GM21825 (cell line): Measurements from ENCODE around the gene CASD1.

ENCODE experiments used
- ATAC-seq: cut with Tn5 transposase; IDR thresholded peaks from one replicate; pipeline ENCODE4 v1.9.1; 2021; ENCODE audit warnings: mild to moderate bottlenecking, moderate library complexity; ENCODE audit not compliant: unreplicated experiment

CASD1 gene

DNA sequence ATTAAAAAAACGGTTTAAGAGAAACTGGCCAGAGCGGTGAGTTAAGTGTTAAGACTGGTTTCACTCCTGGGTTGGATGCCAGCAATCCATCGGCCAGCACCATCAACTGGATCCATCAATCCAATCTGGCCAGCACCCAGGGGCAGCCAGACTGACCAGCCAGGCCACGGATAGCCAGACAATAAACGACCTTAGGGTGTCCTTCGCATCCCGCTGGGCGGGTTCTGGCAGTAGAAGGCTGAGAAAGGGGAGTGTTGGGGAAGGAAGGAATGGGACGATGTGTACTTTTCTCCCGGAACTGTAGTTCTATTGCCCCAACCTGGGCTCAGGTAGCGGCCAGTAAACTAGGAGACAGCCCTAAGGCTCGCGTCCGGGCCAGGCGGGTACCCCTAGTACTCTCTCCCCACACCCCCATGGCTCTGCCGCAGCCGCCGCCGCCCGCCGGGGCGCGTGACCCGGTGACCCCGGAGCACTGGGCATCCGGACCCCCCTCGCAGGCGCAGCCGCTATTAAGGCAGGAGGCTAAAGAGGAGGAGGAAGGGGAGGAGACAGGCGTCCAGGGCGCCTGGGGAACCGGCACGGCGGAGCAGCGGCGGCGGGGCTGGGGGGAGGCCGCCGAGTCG, at the start of gene CASD1:
TSS of gene CASD1 (plus strand) at position 546 of the 623 bp plus-strand sequence. CDS start 276 bp downstream, outside the sequence.
- peak; percentile 45 for ATAC-seq

DNA sequence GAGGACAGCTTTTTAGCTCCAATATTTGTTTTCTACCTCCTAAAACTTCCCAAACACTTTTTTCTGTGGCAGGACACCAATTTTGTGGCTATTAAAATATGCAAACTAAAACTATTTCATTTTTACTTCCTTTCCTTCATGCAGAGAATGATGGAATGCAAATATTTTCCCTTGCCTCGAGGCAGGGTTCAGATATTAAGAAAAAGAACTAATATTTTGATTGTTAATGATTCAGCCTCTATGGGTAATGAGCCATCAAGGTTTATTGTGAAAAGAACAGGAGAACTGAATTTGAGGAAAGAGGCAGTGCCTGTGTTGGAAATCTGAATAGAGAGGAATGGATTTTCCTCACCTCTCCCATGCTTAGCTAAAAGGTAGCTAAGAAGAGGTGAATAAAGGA, 43.1 kb upstream of the CASD1 start:
- ATAC-seq = no peak

DNA sequence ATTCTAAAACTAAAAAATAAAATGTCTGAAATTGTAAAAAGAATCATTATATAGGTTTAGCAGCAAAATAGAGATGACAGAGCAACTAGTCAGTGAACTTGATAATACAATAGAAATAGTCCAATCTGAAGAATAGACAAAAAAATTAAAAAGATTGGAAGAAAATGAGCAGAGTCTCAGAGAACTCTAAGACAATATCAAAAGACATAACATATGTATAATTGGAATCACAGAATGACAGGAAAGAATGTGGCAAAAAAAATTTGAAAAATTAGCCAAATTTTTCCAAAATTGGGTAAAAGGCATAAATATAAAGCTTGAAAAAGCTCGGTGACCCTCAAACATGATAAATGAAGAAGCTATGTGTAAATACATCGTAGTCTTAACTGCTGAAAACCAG, 38.0 kb upstream of the CASD1 start:
- no peak for ATAC-seq

DNA sequence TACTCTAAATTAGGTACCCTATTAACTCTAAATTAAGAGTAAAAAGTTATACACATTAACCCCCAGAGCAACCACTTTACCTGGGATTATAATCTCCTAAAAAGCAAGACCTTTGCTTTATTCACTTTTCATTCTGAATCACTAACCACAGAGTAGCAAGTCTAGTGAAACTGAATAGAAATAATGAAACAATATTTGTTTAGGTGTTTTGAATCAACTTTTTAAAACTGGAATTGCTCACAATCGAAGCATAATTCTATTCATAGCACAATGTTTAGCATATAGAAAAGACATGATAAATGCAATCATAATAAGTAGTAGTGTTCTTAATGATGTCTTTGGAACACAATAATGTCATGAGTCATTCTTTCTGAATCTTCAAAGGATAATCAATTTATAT, 37.0 kb upstream of the CASD1 start:
- ATAC-seq = no peak

DNA sequence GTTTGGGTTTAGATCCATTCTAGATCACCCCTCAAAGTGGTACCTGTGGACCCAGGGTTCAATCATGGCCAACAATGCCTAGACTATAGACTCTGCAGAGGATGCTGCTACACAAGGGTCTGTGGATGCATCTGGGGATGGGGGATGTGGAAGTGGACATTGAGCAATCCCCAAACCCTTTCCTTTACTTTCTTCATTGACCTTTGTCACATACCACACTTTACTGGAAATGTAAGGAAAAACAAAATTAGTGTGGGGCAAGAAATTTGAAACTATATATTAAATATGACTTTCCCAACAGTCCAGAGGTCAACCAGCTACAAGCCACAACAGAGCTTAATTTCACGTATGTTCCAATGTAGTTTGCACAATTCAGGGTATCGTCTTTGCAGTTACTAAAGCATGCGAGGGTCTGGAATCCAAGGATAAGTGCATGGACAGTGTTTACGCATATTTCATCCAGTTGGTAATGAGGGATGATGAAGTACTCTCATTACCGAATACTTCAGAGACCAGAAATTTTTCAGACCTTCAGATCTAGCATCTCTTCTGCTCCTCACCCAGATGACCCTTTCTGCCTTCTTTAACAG, 33.3 kb upstream of the CASD1 start:
- no peak for ATAC-seq

DNA sequence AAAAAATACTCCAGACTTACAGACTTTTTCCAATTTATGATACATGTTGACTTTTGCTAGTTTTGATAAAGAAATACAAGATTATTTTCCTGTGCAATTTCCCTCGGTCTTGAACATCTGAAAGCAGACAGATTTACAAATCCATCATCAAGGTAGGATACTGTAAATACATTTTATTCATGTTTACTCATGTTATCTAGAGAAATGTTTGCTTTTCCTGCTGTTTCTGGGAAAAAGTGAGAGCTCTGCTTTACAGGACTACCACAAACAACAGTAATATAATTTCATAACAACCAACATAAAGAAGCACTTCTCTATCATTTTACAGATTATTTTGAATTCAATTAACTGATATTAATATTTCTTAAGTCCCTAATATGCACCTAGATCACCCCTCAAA, 31.7 kb upstream of the CASD1 start:
- no peak for ATAC-seq

DNA sequence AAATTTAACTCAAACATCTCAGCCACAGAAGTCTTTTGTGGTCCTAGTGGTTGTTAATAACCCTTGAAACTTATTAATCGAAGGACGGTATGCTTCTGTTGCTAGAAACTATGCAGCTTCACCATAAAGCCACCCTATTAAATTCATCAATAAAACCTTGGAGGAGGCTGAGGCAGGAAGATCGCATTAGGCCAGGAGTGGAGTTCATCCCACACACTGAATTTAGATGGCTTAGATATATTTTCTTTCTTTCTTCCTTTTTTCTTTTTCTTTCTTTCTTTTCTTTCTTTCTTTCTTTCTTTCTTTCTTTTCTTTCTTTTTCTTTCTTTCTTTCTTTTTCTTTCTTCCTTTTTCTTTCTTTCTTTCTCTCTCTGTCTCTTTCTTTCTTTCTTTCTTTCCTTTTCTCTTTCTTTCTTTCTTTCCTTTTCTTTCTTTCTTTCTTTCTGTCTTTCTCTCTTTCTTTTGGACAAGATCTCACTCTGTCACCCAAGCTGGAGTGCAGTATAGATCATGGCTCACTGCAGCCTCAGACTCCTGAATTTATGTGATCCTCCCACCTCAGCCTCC, 30.9 kb upstream of the CASD1 start:
- no peak for ATAC-seq

DNA sequence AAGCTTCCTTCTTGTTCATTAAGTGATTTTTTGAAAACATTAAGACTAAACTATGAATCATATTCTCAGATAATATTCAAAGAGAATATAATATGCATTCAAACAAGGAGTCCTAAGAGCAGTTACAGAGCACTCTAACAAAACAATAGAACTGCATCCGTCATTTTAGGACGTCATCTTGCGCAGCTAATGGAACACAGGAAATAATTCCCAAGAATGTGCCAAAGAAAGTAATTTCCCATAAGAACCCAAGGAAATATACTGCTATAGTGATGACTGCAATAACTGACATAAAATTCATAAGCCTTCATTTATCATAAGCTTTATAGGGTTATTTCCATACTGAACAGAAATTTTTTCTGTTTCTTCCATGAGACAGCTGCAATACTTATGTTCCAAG, 28.3 kb upstream of the CASD1 start:
- ATAC-seq = no peak

DNA sequence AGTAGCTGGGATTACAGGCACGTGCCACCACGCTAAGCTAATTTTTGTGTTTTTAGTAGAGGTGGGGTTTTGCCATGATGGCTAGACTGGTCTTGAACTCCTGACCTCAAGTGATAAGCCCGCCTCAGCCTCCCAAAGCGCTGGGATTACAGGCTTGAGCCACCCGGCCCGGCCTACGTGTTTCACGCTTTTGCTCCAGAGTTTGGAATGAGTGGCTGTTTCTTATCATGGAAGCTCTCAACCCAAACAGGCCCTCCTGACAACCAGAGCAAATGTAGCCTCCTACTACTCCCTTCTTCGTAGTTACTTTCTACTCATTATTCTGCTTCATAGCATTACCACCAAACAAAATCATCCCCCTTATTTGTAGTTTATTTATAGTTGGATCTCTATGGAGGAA, 26.8 kb upstream of the CASD1 start:
- ATAC-seq = no peak

DNA sequence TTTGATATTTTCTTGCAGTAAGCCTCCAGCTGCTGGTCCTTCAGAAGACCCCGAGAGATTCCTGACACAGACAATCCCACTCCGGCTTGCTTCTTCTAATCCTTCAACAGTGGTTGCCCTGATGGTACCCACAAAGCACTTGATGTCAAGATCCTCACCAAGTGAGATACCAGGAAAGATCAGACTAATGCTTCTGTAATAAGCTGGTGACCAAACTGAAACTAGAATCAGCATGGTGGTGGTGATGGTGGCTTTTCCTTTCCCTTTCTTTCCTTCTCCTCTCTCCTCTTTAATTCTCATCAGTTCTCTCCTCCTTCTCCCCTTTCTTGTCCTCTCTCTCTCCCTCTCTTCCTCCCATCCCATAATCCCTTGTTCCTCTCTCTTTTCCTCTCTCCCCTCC, 25.8 kb upstream of the CASD1 start:
- no peak for ATAC-seq

DNA sequence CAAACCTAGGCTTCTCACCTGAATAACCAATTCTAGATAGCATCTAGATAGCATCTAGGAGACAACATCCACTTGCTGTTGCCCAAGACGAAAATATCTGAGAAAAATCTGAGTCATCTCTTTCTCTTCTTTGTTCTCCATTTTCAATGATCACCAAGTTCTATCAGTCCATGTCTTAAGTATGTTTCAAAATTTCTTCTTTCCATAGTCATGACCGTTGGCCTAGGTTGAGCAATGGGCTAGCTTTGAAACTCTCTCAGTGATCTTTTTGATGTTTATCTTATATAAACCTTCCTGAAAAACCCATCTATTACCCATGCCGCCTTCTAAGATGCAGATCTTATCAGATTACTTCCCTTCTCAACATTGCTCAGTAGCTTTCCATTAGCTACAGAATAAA, 23.4 kb upstream of the CASD1 start:
- no peak for ATAC-seq

DNA sequence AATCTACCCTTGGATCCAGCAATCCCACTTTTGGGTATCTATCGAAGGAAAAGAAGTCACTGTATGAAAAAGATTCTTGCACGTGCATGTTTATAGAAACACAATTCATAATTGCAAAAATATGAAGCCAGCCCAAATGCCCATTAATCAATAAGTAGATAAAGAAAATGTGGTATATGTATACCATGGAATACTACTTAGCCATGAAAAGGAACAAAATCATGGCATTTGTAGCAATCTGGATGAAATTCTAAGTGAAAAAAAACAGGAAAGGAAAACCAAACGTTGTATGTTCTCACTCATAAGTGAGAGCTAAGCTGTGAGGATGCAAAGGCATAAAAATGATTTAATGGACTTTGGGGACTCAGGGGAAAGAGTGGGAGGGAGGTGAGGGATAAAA, 18.2 kb upstream of the CASD1 start:
- ATAC-seq = no peak

DNA sequence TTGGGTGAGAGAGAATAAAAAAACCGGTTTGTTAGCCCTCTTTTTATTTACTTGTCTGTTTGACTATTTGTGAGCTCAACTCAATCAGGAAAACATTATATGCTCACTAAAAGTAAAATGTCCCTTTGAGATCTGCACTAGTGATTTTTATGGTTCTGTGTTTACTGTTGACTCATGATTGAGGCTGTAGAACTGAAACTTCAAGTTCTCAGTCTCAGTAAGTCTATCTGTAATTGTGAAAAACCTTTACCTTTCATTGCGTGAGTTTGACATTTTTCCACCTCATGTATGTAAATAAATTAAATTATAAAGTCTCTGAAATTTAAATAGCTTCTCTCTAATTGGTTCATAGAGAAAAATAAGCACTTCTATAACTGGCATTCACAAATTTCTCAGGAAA, 17.0 kb upstream of the CASD1 start:
- peak; percentile 99 for ATAC-seq

DNA sequence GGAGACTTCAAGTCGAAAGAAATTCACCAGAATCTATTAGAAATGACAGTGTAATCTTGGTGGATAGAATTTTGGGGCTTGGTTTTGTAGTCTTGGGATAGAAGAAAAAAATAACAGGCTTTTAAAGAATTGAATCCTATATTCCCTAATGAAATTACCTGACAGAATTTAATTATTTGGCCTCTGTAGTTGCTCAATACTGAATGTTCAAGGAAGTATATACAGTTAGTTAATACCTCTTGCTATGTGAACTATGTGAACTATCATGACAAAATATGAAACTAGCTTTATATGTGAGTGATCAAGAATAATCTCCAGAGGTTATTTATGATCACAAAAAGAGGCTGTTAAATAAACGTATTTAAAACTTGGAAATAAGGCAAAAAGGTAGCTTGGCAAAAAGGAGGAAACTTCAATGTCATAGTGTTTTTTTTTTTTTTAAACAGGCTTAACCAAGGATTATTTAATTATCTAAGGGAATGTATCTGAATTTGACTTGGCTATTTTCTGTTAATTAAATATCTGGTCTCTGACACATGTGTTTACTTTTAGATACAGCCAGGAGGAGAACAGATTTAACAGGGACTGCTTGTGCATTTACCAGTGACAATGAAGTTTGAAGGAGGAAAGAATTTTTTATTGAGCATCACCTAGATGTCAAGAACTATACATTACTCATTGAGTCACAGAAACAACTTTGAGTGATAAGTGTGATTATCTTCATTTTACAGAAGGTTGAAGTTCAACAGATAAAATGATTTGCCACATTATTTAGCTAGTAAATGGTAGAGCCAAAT, 11.5 kb upstream of the CASD1 start:
- ATAC-seq = no peak

DNA sequence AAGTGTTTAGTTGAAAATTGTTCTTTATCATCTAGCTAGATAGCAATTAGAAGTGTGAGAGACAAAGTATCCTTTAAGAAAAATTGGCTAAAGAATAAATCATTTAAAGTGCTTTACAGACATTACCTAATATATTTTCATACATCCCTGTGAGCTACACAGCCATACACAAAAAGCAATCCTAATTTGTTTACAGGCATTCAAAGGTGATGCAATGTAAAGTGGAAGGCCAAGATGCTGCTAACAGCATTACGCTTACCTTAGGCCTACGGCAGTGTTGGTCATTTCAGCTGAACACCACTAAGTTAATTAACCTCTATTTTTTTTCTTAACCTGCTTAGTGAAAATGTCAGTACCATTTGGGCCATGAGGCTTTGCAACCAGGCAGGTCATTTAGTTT, 10.7 kb upstream of the CASD1 start:
- ATAC-seq = no peak

DNA sequence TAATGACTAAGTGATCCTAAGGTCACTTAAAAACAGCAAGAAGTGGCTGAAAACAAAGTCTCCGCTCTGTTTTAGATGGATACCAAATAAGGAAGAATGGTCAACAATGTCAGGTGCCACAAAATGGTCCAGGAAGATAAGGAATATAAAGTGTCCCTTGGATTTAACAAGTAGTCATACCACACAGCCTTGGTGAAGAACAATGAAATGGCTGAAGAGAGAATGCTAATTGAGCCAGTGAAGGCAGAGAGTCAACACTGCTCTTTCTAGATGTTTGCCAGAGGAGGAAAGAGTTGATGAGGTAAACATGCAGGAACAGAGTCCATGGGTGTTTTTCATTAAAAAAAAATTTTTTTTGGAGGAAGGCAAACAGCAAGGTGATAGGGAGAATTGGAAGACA, 2.1 kb upstream of the CASD1 start:
- no peak for ATAC-seq

DNA sequence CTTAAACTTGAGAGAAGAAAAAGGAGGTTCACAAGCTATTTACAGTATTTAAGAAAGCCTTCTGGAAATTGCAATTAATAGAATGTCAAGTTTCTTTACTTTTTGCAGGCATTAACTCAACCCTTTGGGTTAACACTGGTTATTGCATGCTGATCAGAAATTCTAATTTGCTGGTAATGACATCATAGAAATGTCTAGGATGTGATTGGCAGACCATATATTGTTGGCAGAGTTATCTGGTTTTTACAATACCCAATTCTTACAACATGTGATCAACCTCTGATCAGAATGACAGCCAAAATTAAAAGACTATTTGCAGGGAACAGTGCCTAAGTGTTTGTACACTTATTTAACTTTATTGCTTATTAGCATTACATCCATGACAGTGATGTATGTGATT, 1.6 kb upstream of the CASD1 start:
- ATAC-seq = no peak

DNA sequence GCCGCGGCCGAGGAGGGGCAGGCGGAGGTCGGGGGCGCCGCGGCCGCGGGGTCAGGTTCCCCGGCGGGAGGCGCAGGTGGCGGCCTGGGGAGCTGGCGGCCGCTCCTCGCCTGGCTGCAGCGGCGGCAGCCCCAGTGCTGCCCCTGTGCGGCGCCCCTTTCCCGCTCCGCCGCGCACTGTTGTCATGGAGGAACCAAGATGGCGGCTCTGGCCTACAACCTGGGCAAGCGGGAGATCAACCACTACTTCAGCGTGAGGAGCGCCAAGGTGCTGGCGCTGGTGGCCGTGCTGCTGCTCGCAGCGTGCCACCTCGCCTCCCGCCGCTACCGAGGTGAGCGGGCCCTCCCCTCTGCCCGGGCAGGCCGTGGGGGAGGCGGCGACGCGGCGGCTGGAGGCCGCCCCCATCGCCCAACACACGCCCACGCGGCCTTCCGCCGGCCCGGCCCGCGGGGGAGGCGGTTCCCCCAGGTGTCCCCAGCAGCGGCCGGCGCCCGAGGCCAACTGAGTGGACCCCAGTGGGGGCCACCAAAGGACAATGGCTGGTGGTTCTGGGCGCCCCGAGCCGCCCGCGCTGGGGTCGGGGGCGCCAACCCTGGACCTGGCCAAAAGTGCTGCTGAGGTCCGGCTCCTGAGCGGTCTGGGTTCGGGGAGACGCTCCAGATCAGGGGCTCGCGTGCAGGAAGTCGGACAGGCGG, 425 bp downstream of the CASD1 start:
- ATAC-seq = peak; percentile 71

DNA sequence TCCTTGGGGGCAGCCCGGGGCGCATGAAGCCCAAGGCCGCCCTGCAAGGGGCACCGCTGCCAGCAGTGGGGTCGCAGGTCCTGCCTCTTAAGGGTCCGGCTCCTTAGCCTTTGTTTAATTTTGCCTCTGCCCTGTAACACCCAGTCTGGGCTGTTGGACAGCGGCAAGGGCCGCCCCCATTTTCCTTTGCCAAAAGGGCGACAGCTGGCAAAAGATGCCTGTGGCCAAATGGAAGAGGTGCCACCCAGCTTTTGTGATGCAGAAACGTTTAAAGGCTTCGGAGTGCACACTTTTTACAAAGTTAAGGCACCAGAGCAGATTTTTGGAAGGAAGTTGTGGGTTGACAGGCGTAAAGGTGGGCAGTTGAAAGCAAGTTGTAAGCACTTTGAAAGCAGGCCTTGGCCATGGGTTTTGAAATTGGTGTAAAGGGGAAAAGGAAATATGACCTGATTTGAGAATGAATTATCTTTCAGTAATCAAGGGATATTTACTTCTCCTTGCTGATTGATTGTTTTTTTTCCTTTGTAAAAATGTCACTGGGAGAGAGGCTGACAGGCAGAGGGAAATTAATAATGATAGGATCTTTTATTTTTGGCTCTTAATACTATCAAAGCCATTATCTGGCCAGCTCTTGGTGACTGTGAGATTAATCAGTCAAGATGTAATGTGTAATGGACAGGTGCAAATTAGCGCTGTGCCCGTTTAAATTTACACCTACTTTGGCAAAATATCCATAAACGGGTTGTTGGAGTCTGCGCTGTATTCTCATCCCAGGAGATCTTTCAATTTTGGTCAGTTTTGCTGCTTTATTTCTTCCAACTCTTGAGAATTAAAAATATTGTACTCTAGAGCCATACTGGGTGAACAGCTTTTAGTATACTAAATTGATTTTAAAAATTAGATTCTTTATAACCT, 1.2 kb downstream of the CASD1 start:
- ATAC-seq = peak; percentile 22

DNA sequence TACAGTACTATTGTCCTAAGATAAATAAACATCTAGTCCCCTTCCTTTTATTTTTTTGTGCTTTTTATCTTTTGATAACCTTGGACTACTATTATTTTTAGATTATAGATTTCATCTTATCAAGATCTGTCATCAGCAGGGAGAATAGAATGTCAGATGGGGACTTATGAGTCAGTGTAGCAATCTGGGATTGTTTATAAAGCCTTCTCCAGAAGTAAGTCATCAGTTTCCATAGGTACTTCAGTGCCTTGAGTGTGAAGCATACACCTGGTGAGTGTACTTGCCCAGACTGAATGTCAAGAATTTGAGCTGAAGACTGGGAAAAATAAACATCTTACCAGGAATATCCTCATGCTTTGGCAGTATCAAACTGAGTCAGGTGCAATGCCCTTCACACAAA, 2.1 kb downstream of the CASD1 start:
- no peak for ATAC-seq
